ENCODE measurements around the gene TMEM212.

GRCh38 chr3:171834461-171834801 lies 8.7 kb upstream of the TMEM212 start:
- TF ChIP-seq, protein P1, sequence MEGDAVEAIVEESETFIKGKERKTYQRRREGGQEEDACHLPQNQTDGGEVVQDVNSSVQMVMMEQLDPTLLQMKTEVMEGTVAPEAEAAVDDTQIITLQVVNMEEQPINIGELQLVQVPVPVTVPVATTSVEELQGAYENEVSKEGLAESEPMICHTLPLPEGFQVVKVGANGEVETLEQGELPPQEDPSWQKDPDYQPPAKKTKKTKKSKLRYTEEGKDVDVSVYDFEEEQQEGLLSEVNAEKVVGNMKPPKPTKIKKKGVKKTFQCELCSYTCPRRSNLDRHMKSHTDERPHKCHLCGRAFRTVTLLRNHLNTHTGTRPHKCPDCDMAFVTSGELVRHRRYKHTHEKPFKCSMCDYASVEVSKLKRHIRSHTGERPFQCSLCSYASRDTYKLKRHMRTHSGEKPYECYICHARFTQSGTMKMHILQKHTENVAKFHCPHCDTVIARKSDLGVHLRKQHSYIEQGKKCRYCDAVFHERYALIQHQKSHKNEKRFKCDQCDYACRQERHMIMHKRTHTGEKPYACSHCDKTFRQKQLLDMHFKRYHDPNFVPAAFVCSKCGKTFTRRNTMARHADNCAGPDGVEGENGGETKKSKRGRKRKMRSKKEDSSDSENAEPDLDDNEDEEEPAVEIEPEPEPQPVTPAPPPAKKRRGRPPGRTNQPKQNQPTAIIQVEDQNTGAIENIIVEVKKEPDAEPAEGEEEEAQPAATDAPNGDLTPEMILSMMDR (IDR thresholded peaks at IDR 0.05; ENCODE audit: extremely low read depth in 1 of 2, insufficient read depth in 1 of 2, low read depth in 1 of 2, low read length in 2 of 2), result no peak
- TF ChIP-seq EZH2 (IDR thresholded peaks at IDR 0.05; ENCODE audit: borderline replicate concordance, low read depth, low read length, severe bottlenecking), result no peak
- TF ChIP-seq POLR2A (IDR thresholded peaks at IDR 0.05; ENCODE audit: low read depth, low read length), result no peak

All from endothelial cell of umbilical vein (primary cell).